ENCODE measurements around the gene SYNGAP1.
"Not testable (repeated sequence)": the region's sequence is repeated elsewhere in the genome, so short reads cannot be mapped to it uniquely, and the experiment has no call there.

The SYNGAP1 gene

DNA sequence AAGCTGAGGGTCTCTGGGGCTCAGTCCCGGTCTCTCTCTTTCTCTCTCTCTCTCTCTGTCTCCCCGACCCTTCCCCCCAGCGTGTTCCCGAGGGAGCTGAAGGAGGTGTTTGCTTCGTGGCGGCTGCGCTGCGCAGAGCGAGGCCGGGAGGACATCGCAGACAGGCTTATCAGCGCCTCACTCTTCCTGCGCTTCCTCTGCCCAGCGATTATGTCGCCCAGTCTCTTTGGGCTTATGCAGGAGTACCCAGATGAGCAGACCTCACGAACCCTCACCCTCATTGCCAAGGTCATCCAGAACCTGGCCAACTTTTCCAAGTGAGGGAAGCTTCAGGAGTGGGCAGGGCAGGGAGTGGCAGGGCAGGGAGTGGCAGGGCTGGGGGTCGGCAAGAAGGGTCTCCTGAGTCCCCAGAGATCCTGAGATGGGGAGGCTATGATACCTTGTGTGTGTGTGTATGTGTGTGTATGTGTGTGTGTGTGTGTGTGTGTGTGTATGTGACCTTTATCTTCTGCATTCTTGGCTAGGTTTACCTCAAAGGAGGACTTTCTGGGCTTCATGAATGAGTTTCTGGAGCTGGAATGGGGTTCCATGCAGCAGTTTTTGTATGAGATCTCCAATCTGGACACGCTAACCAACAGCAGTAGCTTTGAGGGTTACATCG, 20.9 kb downstream of the SYNGAP1 start:
- DNase-seq = no peak

- no peak for DNase-seq
Measured at GRCh38 chr6:33441457-33441856, 21.6 kb downstream of the SYNGAP1 start.

GRCh38 chr6:33442283-33442682, 22.4 kb downstream of the SYNGAP1 start:
- no peak for DNase-seq

- no peak for DNase-seq
Measured at GRCh38 chr6:33443025-33443424, 23.2 kb downstream of the SYNGAP1 start.

DNA sequence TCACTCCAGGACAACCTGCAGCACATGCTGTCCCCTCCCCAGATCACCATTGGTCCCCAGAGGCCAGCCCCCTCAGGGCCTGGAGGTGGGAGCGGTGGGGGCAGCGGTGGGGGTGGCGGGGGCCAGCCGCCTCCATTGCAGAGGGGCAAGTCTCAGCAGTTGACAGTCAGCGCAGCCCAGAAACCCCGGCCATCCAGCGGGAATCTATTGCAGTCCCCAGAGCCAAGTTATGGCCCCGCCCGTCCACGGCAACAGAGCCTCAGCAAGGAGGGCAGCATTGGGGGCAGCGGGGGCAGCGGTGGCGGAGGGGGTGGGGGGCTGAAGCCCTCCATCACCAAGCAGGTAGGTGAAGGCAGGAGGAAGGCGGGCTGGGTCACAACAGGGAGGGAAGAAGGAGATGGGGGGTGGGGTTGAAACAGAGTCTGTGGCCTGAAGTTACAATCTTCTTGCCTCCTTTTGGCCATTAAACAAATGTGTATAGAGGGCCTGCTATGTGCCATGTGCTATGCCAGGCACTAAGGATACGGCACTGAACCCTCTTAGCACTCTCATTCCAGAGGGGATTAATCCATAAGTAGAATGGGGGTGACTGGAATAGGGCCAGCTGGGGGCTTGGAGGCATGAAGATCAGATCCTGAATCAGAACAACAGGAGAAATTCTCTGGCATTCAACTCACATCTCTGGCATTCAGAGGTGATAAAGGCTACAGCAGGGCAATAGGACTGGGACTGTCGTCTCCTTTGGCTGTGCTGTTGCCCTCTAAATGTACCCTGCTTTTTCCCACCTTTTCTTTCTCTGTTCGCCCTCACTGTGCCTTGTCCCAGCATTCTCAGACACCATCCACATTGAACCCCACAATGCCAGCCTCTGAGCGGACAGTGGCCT, 24.0 kb downstream of the SYNGAP1 start:
- no peak for DNase-seq

DNA sequence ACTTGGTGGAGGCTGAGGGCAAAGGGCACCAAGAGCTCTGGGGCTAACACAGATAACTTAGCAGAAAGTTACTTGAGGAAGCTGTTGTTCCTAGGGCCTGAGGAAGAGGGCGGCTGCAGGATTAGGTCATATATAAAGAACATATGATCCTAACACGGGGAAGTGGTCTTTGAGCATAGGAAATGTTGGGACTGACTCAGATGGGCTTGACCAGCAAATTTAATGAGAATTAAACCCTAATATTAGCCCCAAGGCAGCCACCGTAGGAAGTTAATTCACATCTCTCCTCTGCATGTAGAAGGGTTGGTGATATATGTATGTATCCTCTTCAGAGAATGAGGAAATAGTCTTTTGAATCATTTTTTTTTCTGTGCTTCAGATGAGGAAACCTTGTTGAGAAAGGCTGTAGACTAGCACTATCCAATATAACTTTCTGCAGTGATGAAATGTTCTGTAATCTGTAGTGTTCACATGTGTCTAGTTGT, 25.3 kb downstream of the SYNGAP1 start:
- DNase-seq = no peak

- no peak for DNase-seq
Measured at GRCh38 chr6:33446356-33446755, 26.5 kb downstream of the SYNGAP1 start.

DNA sequence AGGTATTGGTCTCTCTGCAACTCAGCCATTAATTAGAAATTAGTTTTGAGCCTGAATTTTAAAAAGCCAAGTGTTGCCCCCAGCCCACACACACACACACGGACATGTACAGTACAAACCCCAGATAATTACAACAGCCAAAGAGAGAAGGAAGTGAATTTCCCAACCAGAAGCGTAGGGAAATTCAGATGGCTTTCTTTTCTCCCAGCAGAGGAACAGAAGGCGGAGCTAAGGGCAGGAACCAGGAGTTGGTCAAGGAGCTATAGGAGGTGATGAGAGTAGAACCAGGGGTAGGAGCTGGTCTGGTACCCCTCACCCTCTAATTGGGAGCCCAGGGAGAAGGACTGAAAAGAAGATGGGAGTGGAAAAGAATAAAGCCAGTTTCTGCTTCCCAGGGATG, 30.6 kb downstream of the SYNGAP1 start:
- DNase-seq = no peak

DNA sequence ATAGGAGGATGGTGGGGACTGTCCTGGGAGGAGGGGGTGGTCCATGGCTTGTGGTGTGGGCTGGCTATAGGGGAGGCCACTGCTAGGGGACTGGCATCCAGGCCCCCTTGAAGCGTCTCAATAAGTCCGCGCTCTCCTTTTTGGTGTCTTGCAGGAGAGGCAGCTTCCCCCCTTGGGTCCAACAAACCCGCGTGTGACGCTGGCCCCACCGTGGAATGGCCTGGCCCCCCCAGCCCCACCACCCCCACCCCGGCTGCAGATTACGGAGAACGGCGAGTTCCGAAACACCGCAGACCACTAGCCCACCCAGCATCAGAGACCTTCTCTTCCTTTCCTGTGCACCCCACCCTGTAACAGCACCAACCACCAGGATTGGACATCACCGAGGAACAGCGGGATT, 31.7 kb downstream of the SYNGAP1 start:
- DNase-seq = no peak

DNA sequence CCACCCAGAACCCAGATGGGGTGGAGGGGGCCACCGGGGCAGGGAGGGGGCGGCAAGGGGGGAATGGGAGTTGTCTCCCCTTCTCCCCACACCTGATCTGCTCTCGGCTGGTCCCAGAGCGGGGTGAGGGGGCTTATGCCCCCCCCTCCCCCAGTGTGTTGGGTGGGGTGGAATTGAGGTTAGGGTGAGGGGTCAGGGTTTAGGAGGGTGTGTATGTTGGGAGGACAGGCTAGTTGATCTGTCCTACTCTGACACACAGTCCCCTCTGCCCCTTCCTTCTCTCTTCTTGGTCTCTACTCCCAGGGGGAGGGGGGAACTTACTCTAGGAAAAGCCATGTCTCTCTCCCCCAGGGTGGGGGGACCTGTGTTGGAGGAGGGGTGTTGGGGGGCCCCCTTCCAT, 32.6 kb downstream of the SYNGAP1 start:
- DNase-seq = no peak

DNA sequence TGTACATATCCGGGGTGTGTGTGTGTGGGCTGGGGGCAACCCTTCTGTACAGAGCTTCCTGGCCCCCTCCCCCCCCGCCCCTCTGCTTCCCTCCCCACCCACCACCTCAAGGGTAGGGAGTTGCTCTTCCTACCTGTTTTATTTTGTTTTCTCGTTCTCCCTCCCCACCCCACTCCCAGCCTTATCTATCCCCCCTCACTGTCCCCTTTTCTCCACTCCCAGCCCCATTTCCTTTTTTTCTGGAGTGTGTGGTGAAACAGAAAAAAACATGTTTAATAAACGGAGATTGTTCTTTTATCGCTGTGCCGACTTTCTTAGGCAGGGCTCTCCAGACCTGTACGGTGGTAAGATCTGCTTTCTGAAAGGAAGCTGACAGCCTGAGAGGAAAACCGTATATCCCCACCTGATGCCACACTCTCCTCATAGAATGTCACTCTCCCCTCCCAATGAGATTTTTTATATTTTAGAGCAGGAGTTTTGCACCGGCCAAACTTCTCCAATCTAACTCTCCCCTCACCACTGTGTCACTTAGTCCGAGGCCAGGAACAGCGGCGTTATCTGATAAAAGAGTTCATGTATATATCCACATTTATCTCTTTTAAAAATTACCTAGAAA, 33.6 kb downstream of the SYNGAP1 start:
- DNase-seq = no peak

DNA sequence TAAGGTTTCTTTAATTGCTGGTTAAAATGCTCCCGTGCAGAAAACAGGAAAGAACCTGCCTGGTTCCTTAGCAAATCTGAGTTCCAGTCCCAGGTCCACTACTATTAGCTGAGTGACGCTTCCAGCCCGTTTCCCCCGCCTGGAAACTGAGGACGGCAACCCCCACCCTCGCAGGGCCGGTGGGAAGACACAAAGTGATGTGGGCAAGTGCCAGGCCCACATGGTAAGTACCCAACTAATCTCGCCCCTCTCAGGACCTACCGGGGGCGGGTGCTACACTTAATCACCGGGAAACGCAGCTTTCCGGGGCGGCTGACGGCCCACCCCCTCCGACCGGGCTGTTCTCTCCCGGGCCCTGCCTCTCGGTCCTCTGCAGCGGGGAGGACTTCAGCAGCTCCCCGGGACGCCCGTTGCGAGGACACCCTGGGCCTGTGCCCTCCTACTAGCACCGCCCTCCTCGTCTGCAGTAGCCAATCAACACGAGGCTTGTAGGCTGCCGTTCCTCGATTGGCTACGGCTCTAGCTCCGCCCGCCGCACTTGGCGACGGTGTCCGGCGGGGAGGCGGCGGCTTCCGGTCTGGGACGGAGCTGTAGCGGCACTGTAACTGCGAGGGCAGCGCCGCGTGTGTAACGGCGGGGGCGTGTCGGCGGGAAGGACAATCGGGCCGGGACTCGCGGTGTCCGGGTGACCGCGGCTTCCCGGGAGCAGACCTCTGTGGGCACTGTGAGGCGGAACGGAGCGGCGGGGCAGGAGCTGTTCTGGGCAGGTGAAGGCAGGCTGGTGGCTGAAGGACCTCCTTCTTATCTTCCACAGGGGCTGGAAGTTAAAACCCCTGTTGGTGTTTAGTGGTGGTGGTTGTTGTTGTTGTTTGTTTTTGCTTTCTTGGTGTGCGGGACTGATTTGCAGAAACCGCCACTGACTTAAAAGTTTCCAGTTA, 34.4 kb downstream of the SYNGAP1 start, which contains the start of gene ZBTB9:
Gene ZBTB9 (plus strand): TSS at position 568 of the 938 bp plus-strand sequence. CDS start 525 bp downstream, outside the sequence.
- DNase-seq = peak; percentile 96

DNA sequence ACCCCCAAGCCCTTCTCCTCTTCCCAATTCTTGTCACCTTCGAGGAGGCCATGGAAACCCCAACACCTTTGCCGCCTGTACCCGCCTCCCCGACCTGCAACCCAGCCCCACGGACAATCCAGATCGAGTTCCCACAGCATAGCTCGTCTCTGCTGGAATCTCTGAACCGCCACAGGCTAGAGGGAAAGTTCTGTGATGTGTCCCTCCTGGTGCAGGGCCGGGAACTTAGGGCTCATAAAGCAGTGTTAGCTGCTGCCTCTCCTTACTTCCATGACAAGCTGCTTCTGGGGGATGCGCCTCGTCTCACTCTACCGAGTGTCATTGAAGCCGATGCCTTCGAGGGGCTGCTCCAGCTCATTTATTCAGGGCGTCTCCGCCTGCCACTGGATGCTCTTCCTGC, 35.2 kb downstream of the SYNGAP1 start:
- no peak for DNase-seq

DNA sequence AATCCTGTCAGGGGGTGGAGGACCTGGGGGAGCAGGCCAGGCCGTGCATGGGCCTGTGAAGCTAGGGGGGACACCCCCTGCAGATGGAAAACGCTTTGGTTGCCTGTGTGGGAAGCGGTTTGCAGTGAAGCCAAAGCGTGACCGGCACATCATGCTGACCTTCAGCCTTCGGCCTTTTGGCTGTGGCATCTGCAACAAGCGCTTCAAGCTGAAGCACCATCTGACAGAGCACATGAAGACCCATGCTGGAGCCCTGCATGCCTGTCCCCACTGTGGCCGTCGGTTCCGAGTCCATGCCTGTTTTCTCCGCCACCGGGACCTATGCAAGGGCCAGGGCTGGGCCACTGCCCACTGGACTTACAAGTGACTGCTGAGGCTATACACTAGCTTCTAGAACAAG, 36.3 kb downstream of the SYNGAP1 start:
- DNase-seq = no peak

GRCh38 chr6:33458676-33459075, 38.8 kb downstream of the SYNGAP1 start:
- no peak for DNase-seq

GRCh38 chr6:33459226-33459625, 39.4 kb downstream of the SYNGAP1 start:
- no peak for DNase-seq

- no peak for DNase-seq
Measured at GRCh38 chr6:33466075-33466735, 46.3 kb downstream of the SYNGAP1 start.

GRCh38 chr6:33467091-33467490, 47.2 kb downstream of the SYNGAP1 start:
- DNase-seq = no peak

DNA sequence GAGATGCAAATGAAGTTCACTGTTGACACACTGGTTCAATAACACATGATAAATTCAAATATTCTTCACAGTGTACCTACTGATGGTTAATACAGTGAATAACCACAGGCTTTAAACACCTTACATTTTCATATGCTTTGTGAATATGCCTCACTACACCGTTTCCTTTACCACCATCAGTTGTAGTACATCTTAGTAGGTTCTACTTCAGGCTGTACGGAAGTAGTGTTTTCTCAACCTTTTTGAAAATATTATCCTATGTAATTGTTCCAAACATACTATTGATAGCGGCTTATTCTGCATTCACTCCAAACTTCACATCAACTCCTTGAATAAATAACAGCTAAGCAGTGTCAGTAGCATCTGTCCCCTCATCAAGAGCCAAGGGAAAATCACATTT, 49.8 kb downstream of the SYNGAP1 start:
- no peak for DNase-seq

GRCh38 chr6:33477864-33478263, 58.0 kb downstream of the SYNGAP1 start:
- DNase-seq = no peak

- no peak for DNase-seq
Measured at GRCh38 chr6:33481192-33481591, 61.3 kb downstream of the SYNGAP1 start.

DNA sequence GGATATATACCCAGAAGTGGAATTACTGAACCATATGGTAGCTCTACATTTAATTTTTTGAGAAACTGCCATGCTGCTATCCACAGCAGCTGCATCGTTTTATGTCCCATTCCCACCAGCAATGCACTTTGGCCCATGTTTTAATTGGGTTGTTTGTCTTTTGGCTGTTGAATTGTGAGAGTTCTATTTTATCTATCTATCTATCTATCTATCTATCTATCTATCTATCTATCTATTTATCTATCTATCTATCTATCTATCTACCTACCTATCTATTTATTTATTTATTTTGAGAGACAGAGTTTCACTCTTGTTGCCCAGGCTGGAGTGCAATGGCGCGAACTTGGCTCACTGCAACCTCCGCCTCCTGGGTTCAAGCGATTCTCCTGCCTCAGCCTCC, 62.8 kb downstream of the SYNGAP1 start:
- not testable (repeated sequence) for DNase-seq
